GM12878 (cell line): Measurements from ENCODE around the gene ZNF544. TPM values are rescaled to one million over a fixed set of nuclear protein-coding genes. Genes with fewer than 3 reads are reported as not detected.

ENCODE experiments used
- ATF7 ChIP-seq: fragments of 450-650 bp; IDR thresholded peaks from 2 replicates; pipeline ENCODE4 v1.6.1; 2016; ENCODE audit warnings: low read depth, mild to moderate bottlenecking
- CBFB ChIP-seq: IDR thresholded peaks from 2 replicates; pipeline ENCODE4 v1.6.1; 2016; ENCODE audit warnings: antibody characterized with exemption, low read depth
- EED ChIP-seq: sonication (generic); IDR thresholded peaks from 2 replicates; pipeline ENCODE4 v1.6.1; 2016; ENCODE audit warnings: antibody characterized with exemption, low read depth
- EP300 ChIP-seq, 2 experiments: fragments of 150-350 bp in 1 of 2; IDR thresholded peaks; 2 replicates each; pipeline ENCODE4 v1.6.1; 2011 to 2012; ENCODE audit warnings: low read depth in 2 of 2, low read length in 2 of 2, borderline replicate concordance in 1 of 2, improper control_type of control experiment in 1 of 2, inconsistent platforms in 1 of 2; ENCODE audit not compliant: control insufficient read depth in 1 of 2
- FOXK2 ChIP-seq: fragments of 450-650 bp; IDR thresholded peaks from 2 replicates; pipeline ENCODE4 v1.6.1; 2017; ENCODE audit warnings: mild to moderate bottlenecking, moderate library complexity
- FOXM1 ChIP-seq: IDR thresholded peaks from 2 replicates; pipeline ENCODE4 v1.6.1; 2012; ENCODE audit warnings: low read depth, mild to moderate bottlenecking, inconsistent platforms, low read length, moderate library complexity
- IKZF2 ChIP-seq, 2 experiments: fragments of 450-650 bp; IDR thresholded peaks; 2 replicates each; pipeline ENCODE4 v1.6.1; 2017; ENCODE audit warnings: mild to moderate bottlenecking in 2 of 2, moderate library complexity in 2 of 2
- JUND ChIP-seq: IDR thresholded peaks from 2 replicates; pipeline ENCODE4 v1.6.1; 2012; ENCODE audit warnings: low read depth, mild to moderate bottlenecking, low read length, improper control_type of control experiment, moderate library complexity
- MAX ChIP-seq: IDR thresholded peaks from 2 replicates; pipeline ENCODE4 v1.6.1; 2012; ENCODE audit warnings: low read depth, low read length, improper control_type of control experiment
- MEF2A ChIP-seq: IDR thresholded peaks from 2 replicates; pipeline ENCODE4 v1.6.1; 2011; ENCODE audit warnings: low read depth, mild to moderate bottlenecking, low read length, moderate library complexity; ENCODE audit not compliant: insufficient read depth
- NFIC ChIP-seq: IDR thresholded peaks from 2 replicates; pipeline ENCODE4 v1.6.1; 2012; ENCODE audit warnings: low read depth, mild to moderate bottlenecking, inconsistent platforms, low read length, moderate library complexity
- NFYB ChIP-seq: IDR thresholded peaks from 2 replicates; pipeline ENCODE4 v1.6.1; 2011; ENCODE audit warnings: low read depth, mild to moderate bottlenecking, low read length, improper control_type of control experiment, moderate library complexity; ENCODE audit not compliant: insufficient read depth
- NR2F1 ChIP-seq: fragments of 450-650 bp; conservative IDR thresholded peaks from 2 replicates; pipeline ENCODE4 v1.6.1; 2017; ENCODE audit warnings: mild to moderate bottlenecking
- PAX8 ChIP-seq: fragments of 450-650 bp; IDR thresholded peaks from 2 replicates; pipeline ENCODE4 v1.6.1; 2017; ENCODE audit warnings: mild to moderate bottlenecking, moderate library complexity
- PML ChIP-seq: IDR thresholded peaks from 2 replicates; pipeline ENCODE4 v1.6.1; 2012; ENCODE audit warnings: low read length, inconsistent platforms
- RB1 ChIP-seq: fragments of 450-650 bp; formaldehyde crosslinking; IDR thresholded peaks from 2 replicates; pipeline ENCODE4 v1.6.1; 2017; ENCODE audit warnings: mild to moderate bottlenecking, borderline replicate concordance
- RFX5 ChIP-seq: IDR thresholded peaks from 2 replicates; pipeline ENCODE4 v1.6.1; 2011; ENCODE audit warnings: low read depth, low read length, improper control_type of control experiment
- RUNX3 ChIP-seq: IDR thresholded peaks from 2 replicates; pipeline ENCODE4 v1.6.1; 2012; ENCODE audit warnings: low read length, inconsistent platforms
- SMAD1 ChIP-seq: fragments of 450-650 bp; IDR thresholded peaks from 2 replicates; pipeline ENCODE4 v1.6.1; 2018; ENCODE audit warnings: mild to moderate bottlenecking, low read depth; ENCODE audit not compliant: partially characterized antibody
- SRF ChIP-seq, 2 experiments: IDR thresholded peaks; 2 replicates each; pipeline ENCODE4 v1.6.1; 2011; ENCODE audit warnings: low read depth in 2 of 2, low read length in 2 of 2, mild to moderate bottlenecking in 1 of 2, moderate library complexity in 1 of 2
- STAT1 ChIP-seq: fragments of 450-650 bp; conservative IDR thresholded peaks from 2 replicates; pipeline ENCODE4 v1.6.1; 2014; ENCODE audit warnings: antibody characterized with exemption, mild to moderate bottlenecking
- SUPT20H ChIP-seq: IDR thresholded peaks from 2 replicates; pipeline ENCODE4 v1.6.1; 2011; ENCODE audit warnings: low read depth, mild to moderate bottlenecking, low read length, moderate library complexity, borderline replicate concordance; ENCODE audit not compliant: control insufficient read depth
- TAF1 ChIP-seq: IDR thresholded peaks from 2 replicates; pipeline ENCODE4 v1.6.1; 2011; ENCODE audit warnings: mild to moderate bottlenecking, low read depth, low read length, borderline replicate concordance
- TARDBP ChIP-seq: IDR thresholded peaks from 2 replicates; pipeline ENCODE4 v1.6.1; 2016; ENCODE audit warnings: borderline replicate concordance
- TCF12 ChIP-seq: IDR thresholded peaks from 2 replicates; pipeline ENCODE4 v1.6.1; 2011; ENCODE audit warnings: low read depth, mild to moderate bottlenecking, low read length
- ZSCAN29 ChIP-seq: fragments of 450-650 bp; IDR thresholded peaks from 2 replicates; pipeline ENCODE4 v1.6.1; 2017; ENCODE audit warnings: mild to moderate bottlenecking, moderate library complexity
- polyA plus RNA-seq, 11 experiments: library from polyadenylated mRNA; depleted of rRNA in 4 of 11; unstranded in 6 of 11; stranded (reverse) in 5 of 11; fragments of >200 nt; fragmentation: Nextera tagmentation in 4 of 11; fragmentation: Illumina TruSeq in 1 of 11; extraction: Ambion mirVana in 4 of 11; extraction: Trizol in 1 of 11; gene quantifications; 1 replicate in 1 of 11; 2 replicates in 10 of 11; pipeline versions ENCODE4 v1.2.1 to v1.2.3, GENCODE V29; 2011 to 2016; ENCODE audit warnings: inconsistent platforms in 2 of 11, missing spikeins in 2 of 11, low read depth in 1 of 11
- total RNA-seq, 4 experiments: library from RNA; depleted of rRNA in 3 of 4; stranded (reverse); fragments of >200 nt in 3 of 4; fragmentation: Illumina TruSeq in 1 of 4; extraction: Trizol in 1 of 4; gene quantifications; 2 replicates each; pipeline versions ENCODE4 v1.2.1 to v1.2.3, GENCODE V29; 2013 to 2021
- TF ChIP-seq, protein P1 (sequence below): fragments of 450-650 bp; IDR thresholded peaks from 2 replicates; pipeline ENCODE4 v1.6.1; 2017; ENCODE audit warnings: mild to moderate bottlenecking, moderate library complexity
- TF ChIP-seq, protein P2 (sequence below): fragments of 150-350 bp; IDR thresholded peaks from 2 replicates; pipeline ENCODE4 v1.6.1; 2014; ENCODE audit warnings: mild to moderate bottlenecking, low read depth, low read length

ZNF544 gene
- total and polyA plus RNA-seq, 10 of the 15 experiments (the other 5 are each of a cell fraction or from before 2014, with no cell fraction given) = 27.3 to 70.1 (median 42.6) TPM

- peak; percentile 98 for TF ChIP-seq NFYB
- TF ChIP-seq ATF7 = peak; percentile 51
- TF ChIP-seq, protein P1, sequence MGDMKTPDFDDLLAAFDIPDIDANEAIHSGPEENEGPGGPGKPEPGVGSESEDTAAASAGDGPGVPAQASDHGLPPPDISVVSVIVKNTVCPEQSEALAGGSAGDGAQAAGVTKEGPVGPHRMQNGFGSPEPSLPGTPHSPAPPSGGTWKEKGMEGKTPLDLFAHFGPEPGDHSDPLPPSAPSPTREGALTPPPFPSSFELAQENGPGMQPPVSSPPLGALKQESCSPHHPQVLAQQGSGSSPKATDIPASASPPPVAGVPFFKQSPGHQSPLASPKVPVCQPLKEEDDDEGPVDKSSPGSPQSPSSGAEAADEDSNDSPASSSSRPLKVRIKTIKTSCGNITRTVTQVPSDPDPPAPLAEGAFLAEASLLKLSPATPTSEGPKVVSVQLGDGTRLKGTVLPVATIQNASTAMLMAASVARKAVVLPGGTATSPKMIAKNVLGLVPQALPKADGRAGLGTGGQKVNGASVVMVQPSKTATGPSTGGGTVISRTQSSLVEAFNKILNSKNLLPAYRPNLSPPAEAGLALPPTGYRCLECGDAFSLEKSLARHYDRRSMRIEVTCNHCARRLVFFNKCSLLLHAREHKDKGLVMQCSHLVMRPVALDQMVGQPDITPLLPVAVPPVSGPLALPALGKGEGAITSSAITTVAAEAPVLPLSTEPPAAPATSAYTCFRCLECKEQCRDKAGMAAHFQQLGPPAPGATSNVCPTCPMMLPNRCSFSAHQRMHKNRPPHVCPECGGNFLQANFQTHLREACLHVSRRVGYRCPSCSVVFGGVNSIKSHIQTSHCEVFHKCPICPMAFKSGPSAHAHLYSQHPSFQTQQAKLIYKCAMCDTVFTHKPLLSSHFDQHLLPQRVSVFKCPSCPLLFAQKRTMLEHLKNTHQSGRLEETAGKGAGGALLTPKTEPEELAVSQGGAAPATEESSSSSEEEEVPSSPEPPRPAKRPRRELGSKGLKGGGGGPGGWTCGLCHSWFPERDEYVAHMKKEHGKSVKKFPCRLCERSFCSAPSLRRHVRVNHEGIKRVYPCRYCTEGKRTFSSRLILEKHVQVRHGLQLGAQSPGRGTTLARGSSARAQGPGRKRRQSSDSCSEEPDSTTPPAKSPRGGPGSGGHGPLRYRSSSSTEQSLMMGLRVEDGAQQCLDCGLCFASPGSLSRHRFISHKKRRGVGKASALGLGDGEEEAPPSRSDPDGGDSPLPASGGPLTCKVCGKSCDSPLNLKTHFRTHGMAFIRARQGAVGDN = peak; percentile 50
- no peak for TF ChIP-seq NFIC
- TF ChIP-seq RB1 = no peak; the same call in 1 of the 2 replicates
- TF ChIP-seq FOXK2 = no peak
- peak; percentile 94 for TF ChIP-seq PML
- TF ChIP-seq STAT1 = 0 out of 2 replicates have a peak, but pooled peaks have one; percentile 22
- TF ChIP-seq ZSCAN29 = no peak
- no peak for TF ChIP-seq FOXM1
- TF ChIP-seq SUPT20H = no peak
- peak; percentile 80 for TF ChIP-seq RUNX3
- peak; percentile 60; the same call in 1 of the 2 replicates for TF ChIP-seq MEF2A
- peak; percentile 79; the same call in 1 of the 2 replicates for TF ChIP-seq CBFB
- TF ChIP-seq PAX8 = no peak
- no peak; the same call in 1 of the 2 replicates for TF ChIP-seq TARDBP
- no peak for TF ChIP-seq EED
- TF ChIP-seq TCF12 = peak; percentile 60; the same call in 1 of the 2 replicates
- TF ChIP-seq SRF (IDR thresholded peaks at IDR 0.05; ENCODE audit: low read depth in 2 of 2, low read length in 2 of 2) = no peak
- 0 out of 2 replicates have a peak, but pooled peaks have one; percentile 27 for TF ChIP-seq NR2F1
- TF ChIP-seq MAX = peak; percentile 34; the same call in 1 of the 2 replicates
- TF ChIP-seq IKZF2 (IDR thresholded peaks at IDR 0.05) = 0 out of 4 replicates have a peak, but pooled peaks of 1 of the 2 experiments have one; percentile 19
- TF ChIP-seq EP300 (IDR thresholded peaks at IDR 0.05; ENCODE audit: borderline replicate concordance in 1 of 2, control insufficient read depth in 1 of 2, low read depth in 2 of 2, low read length in 2 of 2) = no peak
- TF ChIP-seq, protein P2, sequence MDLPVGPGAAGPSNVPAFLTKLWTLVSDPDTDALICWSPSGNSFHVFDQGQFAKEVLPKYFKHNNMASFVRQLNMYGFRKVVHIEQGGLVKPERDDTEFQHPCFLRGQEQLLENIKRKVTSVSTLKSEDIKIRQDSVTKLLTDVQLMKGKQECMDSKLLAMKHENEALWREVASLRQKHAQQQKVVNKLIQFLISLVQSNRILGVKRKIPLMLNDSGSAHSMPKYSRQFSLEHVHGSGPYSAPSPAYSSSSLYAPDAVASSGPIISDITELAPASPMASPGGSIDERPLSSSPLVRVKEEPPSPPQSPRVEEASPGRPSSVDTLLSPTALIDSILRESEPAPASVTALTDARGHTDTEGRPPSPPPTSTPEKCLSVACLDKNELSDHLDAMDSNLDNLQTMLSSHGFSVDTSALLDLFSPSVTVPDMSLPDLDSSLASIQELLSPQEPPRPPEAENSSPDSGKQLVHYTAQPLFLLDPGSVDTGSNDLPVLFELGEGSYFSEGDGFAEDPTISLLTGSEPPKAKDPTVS = no peak
- TF ChIP-seq RFX5 = peak; percentile 92
- no peak for TF ChIP-seq SMAD1
- peak; percentile 61; the same call in 1 of the 2 replicates for TF ChIP-seq TAF1
- no peak for TF ChIP-seq JUND
Observed at GRCh38 chr19:58278541-58279041, 49.9 kb downstream of the ZNF544 start, which contains the start of gene ZNF8 (continued).
